ENCODE results near the gene DAP3. TPM values are rescaled to one million over a fixed set of nuclear protein-coding genes. Genes with fewer than 3 reads are reported as not detected.

DAP3 gene
- total and polyA plus RNA-seq, 2 of the 13 experiments (the other 11 are each of a cell fraction or from before 2014, with no cell fraction given): 129 to 133 TPM

DNA sequence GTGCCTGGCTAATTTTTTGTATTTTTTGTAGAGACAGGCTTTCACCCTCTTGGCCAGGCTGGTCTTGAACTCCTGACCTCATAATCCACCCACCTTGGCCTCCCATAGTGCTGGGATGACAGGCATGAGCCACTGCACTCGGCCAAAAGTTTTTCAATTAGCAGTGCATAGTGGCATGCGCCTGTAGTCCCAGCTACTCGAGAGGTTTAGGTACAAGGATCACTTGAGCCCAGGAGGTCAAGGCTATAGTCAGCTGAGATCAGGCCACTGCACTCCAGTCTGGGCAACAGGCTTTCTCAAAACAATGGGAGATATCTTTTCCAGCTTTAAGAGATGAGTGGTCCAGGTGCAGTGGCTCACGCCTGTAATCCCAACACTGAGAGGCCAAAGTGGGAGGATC lies 30.8 kb downstream of the DAP3 start (continued):
- TF ChIP-seq SALL1 (CRISPR knock-in tag; IDR thresholded peaks at IDR 0.05) (peak; percentile 32; the same call in 1 of the 2 replicates), ELF3 (CRISPR knock-in tag; IDR thresholded peaks at IDR 0.05) (no peak), ISL2 (CRISPR knock-in tag; IDR thresholded peaks at IDR 0.05) (no peak), ZNF460 (CRISPR knock-in tag; IDR thresholded peaks at IDR 0.05; ENCODE audit: borderline replicate concordance) (no peak), NR2F6 (IDR thresholded peaks at IDR 0.05) (peak; percentile 52; the same call in 1 of the 2 replicates), NR2F6 (CRISPR knock-in tag; IDR thresholded peaks at IDR 0.05) (peak; percentile 19; the same call in 1 of the 2 replicates), ZFP82 (CRISPR knock-in tag; IDR thresholded peaks at IDR 0.05; ENCODE audit: borderline replicate concordance) (no peak), IKZF4 (CRISPR knock-in tag; IDR thresholded peaks at IDR 0.05; ENCODE audit: borderline replicate concordance, low read depth, not compliant biosample characterization) (no peak), CREM (IDR thresholded peaks at IDR 0.05) (no peak), CREM (CRISPR knock-in tag; IDR thresholded peaks at IDR 0.05) (no peak), ZNF775 (CRISPR knock-in tag; IDR thresholded peaks at IDR 0.05; ENCODE audit: borderline replicate concordance) (no peak), ZNF224 (CRISPR knock-in tag; IDR thresholded peaks at IDR 0.05) (no peak), ZNF605 (CRISPR knock-in tag; IDR thresholded peaks at IDR 0.05) (no peak), RBFOX2 (IDR thresholded peaks at IDR 0.05; ENCODE audit: low read depth, low read length) (no peak), HOXA9 (CRISPR knock-in tag; IDR thresholded peaks at IDR 0.05; ENCODE audit: borderline replicate concordance) (no peak), RARA (CRISPR knock-in tag; IDR thresholded peaks at IDR 0.05) (peak; percentile 43; the same call in 1 of the 2 replicates), ZNF7 (CRISPR knock-in tag; IDR thresholded peaks at IDR 0.05) (no peak), ZNF121 (CRISPR knock-in tag; IDR thresholded peaks at IDR 0.05) (no peak), ZSCAN22 (CRISPR knock-in tag; IDR thresholded peaks at IDR 0.05) (no peak), JUN (CRISPR knock-in tag; IDR thresholded peaks at IDR 0.05) (no peak), PTBP1 (IDR thresholded peaks at IDR 0.05; ENCODE audit: low read depth, low read length, poor library complexity, severe bottlenecking) (no peak), NR2F1 (CRISPR knock-in tag; IDR thresholded peaks at IDR 0.05) (peak; percentile 29 to 41; a peak in 1 of 4 replicates), HDAC6 (IDR thresholded peaks at IDR 0.05; ENCODE audit: low read depth, low read length) (no peak), KDM3A (CRISPR knock-in tag; IDR thresholded peaks at IDR 0.05; ENCODE audit: low read depth) (no peak)
- TF ChIP-seq, protein P1, sequence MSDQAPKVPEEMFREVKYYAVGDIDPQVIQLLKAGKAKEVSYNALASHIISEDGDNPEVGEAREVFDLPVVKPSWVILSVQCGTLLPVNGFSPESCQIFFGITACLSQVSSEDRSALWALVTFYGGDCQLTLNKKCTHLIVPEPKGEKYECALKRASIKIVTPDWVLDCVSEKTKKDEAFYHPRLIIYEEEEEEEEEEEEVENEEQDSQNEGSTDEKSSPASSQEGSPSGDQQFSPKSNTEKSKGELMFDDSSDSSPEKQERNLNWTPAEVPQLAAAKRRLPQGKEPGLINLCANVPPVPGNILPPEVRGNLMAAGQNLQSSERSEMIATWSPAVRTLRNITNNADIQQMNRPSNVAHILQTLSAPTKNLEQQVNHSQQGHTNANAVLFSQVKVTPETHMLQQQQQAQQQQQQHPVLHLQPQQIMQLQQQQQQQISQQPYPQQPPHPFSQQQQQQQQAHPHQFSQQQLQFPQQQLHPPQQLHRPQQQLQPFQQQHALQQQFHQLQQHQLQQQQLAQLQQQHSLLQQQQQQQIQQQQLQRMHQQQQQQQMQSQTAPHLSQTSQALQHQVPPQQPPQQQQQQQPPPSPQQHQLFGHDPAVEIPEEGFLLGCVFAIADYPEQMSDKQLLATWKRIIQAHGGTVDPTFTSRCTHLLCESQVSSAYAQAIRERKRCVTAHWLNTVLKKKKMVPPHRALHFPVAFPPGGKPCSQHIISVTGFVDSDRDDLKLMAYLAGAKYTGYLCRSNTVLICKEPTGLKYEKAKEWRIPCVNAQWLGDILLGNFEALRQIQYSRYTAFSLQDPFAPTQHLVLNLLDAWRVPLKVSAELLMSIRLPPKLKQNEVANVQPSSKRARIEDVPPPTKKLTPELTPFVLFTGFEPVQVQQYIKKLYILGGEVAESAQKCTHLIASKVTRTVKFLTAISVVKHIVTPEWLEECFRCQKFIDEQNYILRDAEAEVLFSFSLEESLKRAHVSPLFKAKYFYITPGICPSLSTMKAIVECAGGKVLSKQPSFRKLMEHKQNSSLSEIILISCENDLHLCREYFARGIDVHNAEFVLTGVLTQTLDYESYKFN (CRISPR knock-in tag; conservative IDR thresholded peaks at IDR 0.05): 0 out of 2 replicates have a peak, but pooled peaks have one; percentile 32
- TF ChIP-seq, protein P2, sequence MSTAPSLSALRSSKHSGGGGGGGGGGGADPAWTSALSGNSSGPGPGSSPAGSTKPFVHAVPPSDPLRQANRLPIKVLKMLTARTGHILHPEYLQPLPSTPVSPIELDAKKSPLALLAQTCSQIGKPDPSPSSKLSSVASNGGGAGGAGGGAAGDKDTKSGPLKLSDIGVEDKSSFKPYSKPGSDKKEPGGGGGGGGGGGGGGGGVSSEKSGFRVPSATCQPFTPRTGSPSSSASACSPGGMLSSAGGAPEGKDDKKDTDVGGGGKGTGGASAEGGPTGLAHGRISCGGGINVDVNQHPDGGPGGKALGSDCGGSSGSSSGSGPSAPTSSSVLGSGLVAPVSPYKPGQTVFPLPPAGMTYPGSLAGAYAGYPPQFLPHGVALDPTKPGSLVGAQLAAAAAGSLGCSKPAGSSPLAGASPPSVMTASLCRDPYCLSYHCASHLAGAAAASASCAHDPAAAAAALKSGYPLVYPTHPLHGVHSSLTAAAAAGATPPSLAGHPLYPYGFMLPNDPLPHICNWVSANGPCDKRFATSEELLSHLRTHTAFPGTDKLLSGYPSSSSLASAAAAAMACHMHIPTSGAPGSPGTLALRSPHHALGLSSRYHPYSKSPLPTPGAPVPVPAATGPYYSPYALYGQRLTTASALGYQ (CRISPR knock-in tag; IDR thresholded peaks at IDR 0.05): no peak
